Epidermal melanocyte (primary cell): ENCODE measurements around the gene MRPL27.

ENCODE experiments used
- DNase-seq: peaks from one replicate; pipeline ENCODE4 v3.0.0; 2011; ENCODE audit warnings: low spot score; ENCODE audit not compliant: insufficient read length

The MRPL27 gene

DNA sequence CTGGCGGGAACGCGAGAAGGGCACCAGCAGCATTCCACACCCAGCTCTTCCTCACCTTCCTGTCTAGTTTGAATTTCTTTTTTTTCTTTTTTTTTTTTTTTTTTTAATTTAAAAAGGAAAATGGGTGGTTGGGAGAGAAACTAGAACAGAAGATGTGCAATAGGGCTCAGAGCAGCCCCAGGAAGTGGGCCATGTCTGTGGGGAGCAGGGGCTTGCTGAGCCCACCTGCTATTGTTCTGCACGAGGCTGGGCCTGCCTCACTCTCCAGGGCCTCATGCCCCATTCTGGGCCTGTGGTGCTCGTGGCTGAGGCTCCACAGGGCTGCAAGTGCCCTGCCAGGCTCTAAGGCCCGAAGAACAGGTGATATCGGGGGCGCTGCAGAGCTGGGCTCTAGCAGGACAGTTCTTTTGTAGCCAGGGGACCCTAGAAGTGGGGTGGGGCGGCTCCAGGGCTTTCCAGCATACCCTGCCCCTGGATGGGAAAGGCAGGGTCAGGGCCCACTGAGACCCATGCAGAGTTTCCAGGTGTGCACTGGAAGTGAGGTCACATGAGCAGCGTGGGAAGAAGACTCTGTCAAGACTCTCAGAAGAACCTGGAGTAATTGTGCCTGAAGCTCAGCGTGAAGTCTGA, 12.4 kb downstream of the MRPL27 start:
- no peak for DNase-seq

DNA sequence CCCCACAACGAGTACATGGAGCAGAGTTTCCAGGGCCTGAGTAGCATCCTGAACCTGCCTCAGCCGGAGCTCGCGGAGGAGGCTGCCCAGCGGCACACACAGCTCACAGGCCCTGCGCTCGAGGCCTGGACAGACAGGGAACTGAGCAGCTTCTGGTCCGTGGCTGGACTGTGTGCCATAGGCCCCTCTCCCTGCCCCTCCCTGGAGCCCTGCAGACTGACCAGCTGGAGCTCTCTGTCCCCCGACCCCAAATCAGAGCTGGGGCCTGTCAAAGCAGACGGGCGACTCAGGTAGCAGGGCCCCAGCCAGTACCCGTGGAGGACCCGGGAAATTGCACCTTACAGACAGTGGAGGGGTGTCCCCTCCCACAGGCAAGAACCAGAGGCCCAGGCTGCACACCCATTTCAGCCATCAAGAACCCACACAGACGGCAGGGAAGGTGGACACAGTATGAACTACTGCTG, 13.0 kb downstream of the MRPL27 start:
- no peak for DNase-seq

DNA sequence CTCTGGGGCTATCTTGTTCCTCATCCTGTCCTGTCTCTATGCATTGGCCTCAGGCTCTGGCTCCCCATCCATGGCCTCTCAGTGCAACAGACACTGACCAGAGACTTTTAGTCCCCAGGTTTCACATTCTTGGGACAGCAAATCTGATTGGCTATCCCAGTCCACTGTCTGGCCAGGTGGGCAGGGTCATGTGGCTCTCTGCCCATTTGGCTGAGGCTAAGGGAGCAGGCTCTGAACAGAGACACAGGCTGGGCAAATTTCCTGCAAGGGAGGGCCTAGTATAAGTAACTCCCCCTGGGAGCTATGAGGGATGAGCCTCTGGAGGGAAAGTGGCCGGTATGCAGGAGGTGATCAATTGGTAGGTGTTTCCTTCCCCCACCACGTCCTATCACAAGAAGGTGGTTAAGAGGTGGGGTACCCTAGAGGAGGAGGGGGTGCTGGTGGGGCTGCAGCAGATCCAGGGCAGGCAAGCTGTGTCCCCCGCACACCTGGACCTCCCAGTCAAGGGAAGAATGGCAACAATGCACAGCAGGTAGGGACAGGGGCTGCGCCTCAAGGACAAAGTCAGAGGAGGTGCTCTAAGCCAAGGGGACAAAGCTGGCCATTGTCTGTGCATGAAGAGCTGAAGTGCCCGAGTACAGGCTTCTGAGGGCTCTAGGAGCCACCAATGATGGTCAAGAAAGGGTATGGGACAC, 13.8 kb downstream of the MRPL27 start:
- no peak for DNase-seq

DNA sequence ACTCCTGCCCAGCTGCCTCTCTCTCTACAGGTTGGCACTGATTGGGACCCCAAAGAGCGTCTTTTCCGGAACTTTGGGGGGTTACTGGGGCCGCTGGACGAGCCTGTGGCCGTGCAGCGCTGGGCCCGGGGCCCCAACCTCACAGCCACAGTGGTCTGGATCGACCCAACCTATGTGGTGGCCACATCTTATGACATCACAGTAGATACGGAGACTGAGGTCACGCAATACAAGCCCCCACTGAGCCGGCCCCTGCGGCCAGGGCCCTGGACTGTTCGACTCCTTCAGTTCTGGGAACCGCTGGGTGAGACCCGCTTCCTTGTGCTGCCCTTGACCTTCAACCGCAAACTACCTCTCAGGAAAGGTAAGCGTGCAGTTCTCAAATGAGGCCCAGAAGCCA, 14.8 kb downstream of the MRPL27 start:
- no peak for DNase-seq

DNA sequence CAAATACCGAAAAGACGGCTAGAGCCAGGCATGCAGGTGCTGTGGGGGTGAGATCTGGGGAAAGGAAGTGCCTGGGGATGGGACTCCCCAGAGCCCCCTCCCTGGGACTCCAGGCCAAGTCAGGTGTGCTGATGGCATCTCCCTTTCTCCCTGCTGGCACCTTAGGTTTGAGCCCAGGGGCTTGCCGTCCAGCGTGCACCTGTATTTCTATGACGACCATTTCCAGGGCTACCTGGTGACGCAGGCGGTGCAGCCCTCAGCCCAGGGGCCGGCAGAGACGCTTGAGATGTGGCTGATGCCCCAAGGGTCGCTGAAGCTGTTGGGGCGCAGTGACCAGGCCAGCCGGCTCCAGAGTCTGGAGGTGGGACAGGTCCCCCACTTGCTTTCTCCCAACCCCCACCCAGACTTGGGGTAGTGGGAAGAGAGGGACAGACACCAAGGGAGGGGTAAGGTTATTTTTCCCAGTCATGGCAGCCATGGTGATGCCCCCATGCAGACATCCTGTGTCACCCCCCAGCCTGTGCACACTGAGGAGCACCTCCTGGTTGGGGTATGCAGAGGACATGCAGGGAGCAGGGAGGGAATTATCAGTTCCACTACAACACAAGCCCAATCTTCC, 16.0 kb downstream of the MRPL27 start:
- no peak for DNase-seq

DNA sequence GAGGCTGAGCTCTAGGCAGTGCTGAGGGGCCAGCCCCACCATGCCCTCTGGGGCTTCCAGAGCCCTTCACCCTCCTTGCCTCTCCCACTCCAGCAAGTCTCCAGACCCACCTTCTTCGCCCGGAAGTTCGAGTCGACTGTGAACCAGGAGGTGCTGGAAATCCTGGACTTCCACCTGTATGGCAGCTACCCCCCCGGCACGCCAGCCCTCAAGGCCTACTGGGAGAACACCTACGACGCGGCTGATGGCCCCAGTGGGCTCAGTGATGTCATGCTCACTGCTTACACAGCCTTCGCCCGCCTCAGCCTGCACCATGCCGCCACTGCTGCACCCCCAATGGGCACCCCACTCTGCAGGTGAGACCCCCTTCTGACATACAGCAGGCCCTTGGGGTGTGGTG, 16.6 kb downstream of the MRPL27 start:
- DNase-seq, result no peak

DNA sequence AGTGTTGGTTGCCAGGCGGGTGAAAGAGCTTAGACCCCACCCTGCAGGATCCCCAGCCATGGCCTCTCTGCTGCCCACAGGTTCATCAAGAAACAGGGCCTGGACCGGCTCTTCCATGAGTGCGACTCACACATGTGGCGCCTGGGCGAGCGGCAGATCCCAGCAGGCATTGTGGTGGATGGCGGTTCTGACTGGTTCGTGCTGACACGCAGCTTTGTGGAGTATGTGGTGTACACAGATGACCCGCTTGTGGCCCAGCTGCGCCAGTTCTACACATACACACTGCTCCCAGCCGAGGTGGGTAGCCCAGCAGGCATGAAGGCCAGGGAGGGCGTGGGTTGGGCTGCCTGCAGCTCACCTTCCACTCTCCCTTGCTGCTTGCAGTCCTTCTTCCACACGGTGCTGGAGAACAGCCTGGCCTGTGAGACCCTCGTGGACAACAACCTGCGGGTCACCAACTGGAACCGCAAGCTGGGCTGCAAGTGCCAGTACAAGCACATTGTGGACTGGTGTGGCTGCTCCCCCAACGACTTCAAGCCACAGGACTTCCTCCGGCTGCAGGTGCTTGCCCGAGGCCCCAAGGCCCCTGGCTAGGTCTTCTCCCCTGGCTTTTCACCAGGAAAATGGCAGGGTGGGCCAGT, 17.2 kb downstream of the MRPL27 start:
- no peak for DNase-seq

DNA sequence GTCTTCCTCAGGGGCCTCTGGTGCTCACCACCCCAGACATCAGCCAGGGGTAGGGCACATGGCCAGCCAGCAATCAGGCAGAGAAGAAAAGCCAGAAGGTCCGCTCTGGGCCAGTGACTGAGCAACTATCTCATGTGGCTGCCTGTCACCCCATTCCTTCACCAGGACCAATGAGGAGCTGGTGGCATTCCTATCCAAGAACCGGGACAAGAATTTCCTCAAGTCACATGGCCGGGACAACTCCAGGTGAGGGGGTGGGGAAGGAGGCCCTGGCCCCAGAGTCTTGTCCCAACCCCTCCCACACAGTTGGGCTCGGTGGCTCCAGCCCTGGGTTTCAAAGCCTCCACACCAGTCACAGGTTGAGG, 17.7 kb downstream of the MRPL27 start:
- DNase-seq, result no peak

DNA sequence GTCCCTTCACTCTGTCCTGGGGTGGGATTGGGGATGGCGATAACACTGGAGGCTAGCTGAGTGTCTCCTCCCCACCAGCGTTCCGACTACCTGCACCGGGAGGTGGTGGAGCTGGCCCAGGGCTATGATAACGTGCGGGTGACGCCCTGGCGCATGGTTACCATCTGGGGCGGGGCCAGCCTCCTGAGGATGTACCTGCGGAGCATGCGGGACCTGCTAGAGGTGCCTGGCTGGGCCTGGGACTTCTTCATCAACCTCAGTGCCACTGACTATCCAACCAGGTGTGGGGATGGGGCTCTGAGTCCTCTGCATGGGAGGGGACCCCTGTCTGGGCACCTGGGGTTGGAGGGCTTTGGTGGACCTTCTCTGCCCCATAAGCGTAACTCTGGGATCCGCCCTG, 18.2 kb downstream of the MRPL27 start:
- DNase-seq, result no peak

DNA sequence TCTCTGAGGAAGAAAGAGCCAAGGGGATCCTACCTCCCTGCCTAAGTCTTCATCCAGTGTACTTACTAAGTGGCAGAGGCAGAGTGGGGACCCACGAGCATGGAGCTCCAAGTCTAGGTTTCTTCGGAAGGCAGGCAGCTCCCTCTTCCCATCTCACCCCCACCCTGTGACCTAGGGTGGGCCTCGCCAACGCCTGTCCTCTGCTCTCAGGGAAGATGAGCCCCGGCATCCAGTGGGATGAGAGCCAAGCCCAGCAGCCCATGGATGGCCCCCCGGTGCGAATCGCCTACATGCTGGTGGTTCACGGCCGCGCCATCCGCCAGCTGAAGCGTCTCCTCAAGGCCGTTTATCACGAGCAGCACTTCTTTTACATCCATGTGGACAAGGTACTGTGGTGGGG, 18.8 kb downstream of the MRPL27 start:
- no peak for DNase-seq

DNA sequence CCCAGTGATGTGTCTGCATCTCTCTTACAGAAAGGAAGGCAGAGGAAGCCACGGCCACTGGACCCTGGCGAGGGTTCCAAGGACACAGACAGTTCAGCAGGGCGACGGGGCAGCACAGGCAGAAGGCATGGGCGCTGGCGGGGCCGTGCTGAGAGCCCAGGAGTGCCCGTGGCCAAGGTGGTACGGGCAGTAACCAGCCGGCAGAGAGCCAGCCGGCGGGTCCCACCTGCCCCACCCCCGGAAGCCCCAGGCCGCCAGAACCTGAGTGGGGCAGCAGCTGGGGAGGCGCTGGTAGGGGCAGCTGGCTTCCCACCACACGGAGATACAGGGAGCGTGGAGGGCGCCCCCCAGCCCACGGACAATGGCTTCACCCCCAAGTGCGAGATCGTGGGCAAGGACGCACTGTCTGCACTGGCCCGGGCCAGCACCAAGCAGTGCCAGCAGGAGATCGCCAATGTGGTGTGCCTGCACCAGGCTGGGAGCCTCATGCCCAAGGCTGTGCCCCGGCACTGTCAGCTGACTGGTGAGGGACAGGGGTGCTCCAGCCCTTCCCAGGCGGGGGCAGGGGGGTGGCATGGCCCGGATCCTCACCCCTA, 19.3 kb downstream of the MRPL27 start:
- no peak for DNase-seq

DNA sequence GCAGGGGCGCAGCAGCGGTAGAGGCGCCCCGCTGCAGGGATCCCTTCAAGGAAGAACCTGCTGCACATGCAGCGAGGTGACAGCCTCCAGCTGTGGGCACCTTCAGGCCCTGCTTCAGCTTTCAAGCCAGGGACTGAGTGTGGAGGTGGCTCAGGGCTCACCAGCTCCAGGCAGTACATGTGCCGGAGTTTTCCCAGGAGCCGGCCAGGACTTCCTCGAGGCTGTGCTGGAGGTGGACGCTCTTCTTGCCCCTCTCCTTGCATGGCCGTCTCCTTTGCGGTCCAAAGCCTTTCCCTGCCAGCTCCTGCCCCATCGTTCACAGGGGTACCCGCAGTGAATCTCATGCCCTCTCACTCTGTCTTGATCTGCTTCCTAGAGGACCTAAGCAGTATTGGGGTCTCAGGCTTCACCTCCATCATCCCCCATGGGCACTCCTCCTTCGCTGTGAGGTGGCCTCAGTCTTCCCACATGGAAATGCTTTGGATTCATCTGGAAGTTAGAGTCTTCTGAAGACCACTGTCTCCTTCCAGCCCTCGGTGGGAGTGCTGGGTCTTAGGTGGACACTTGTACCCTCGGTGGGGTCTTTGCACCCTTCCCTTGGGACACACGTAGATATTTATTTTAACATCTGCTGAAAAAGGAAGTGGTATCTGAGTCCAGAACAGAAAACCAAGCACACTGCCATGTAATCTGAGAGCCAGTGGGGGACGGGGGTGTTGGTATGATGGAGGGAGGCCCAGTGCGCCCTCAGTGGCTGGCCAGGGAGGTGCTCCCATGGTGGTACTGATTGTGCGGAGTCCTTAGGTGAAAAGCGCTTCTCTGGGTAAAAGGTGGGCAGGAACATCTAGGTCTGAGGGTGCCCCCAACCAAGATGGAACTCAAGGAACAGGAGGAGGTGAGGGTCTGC, 20.0 kb downstream of the MRPL27 start:
- DNase-seq, result no peak

DNA sequence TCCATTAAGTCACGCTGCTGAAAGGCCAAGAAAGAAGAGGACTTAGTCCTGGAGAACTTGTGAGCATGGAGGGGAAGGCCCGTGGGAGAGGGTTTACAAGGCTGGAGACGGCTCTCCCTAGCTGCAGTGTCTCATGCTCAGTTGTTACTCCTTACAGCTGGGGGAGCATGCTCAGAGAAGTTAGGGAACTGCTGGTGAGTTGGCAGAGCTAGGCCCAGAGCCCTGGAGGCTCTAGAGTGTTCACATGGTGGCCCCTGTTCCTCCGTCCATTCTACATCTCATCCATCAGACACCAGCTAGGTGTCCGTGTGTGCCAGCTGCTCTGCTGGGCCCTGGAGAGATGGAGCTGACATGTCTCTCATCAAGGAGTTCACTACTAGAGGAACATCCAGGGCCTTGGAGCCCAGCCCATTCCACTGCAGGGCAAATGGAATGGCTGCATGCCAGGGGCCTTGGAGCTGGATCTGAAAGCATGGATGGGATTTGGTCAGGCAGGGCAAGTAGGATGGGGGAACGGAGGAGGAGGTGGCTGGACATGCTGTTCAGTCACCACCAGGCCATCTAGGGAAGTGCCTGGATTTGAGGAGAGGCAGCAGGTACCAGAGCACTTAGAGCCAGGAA, 20.8 kb downstream of the MRPL27 start:
- no peak for DNase-seq

DNA sequence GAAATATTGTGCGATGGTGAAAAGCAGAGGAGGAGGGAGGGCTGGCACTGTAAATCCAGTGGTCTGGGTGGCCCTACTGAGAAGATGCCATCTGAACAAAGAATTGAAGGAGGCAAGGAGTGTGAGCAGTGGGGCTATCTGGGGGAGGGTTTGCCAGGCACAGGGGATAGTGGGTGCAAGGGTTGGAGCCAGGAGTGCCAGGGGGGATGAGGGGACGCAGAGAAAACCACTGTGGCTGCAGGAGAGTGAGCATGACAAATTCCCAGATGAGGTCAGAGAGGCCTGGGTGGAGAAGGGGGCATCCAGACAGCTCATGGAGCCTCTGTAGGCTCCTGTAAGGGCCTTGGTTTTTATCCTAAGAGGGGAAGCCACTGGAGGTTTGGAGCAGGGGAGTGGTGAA, 22.3 kb downstream of the MRPL27 start:
- no peak for DNase-seq

DNA sequence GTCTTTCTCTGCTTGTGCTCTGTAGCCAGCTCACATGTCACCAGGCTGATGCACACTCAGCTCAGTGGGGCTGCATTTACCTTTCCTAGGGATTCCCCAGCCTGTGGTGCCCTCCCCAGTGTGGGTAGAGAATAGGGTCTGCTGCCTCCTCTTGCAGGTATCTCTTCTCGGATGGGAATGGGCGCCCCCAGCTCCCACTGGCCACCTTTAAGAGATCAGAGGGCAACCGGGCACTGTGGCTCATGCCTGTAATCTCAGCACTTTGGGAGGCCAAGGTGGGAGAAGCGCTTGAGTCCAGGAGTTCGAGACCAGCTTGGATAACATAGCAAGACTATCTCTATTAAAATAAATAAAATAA, 23.8 kb downstream of the MRPL27 start:
- DNase-seq, result no peak

DNA sequence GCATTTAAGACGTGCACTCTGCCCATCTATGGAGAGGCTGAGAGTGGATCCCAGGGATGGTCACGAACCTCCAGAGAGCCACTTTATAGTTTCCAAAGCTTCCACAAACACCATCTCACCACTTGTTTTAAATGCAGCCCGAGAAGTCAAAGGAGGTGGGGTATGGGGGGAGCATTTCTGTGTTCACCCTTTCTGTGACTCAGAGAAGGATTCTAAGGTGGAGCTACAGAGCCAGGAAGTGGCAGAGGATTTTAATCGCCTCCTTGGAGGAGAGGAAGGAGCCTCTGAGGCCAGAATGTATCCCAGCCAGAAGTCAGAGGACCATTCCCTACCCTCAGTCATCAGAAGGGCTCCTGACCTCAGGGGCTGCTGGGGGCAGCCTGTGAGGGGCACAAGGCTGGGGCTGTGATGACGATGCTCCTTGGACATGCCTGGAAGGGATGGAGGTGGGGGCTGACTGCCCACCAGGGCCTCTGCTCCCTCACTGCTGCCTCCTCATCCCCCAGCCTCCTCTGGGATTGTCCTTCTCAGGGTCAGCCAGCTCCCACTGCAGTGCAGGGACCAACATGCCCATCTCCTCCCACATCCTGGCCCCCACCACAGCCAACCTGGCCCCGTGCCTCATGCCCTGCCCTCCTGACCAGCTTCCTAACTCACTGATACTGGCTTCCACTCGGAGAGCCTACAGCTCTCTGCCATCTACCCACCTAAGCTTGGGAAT, 24.3 kb downstream of the MRPL27 start:
- no peak for DNase-seq

DNA sequence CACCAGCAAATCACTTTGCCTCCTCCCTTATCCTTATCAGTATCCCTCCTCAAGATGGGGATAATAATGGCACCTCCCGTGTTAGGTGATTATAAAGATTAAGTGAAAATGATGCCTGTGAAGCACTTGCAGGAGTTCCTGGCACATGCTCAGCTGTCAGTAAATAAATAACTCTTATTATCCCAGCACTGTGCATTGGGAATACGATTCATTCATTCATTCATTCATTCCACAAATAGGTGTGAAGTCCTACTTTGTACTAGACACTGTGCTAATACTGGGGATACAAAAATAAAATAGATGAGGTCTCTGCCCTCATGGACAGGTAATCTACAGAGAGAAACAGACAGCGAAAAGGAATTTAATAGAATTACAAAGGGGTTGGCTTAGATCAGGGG, 25.1 kb downstream of the MRPL27 start:
- no peak for DNase-seq

DNA sequence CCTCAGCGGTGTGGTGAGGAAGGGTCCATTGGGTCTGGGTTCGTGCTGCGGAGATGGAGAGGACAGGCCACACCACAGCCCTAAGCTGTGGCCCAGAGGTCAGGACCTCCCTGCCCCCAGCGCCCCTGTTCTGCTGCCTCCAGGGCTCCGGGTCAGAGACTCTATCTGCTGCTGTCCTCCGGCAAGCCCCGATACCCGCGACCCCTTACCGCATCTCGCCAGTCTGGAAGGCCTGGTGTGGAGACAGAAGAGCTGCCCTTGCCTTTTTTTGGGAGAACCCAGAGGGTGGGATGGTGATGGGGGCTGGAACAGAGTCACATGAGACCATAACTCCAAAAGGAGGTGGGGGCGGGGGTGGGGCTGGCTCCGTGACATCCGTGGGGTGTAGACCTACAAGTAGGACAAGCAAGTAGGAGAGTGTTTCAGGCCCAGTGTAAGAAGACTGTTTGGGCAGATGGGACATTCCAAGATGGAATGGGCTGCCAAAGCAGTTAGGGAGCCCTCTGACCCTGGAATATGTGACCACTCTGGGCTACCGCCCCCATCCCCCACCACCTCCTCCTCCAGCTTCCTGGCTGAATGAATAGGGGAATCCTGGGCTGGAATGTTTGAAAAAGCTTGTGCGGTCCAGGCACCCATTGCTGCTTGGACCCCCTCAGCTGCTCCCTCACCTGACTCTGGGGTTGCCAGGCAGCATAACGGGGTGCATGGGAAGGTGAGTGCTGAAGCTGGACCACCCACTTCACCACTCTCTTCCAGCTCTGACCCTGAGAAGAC, 25.7 kb downstream of the MRPL27 start:
- DNase-seq, result no peak
